ENCODE data around the gene PTCSC3.
"Not testable (repeated sequence)": the region's sequence is repeated elsewhere in the genome, so short reads cannot be mapped to it uniquely, and the experiment has no call there.

The PTCSC3 gene

GRCh38 chr14:36105401-36105800 is 71.1 kb downstream of the PTCSC3 start:
- H3K9me3 ChIP-seq (ENCODE audit: control insufficient read depth, insufficient read depth, low read length), result no peaks in the 10 kb centered on the region
- no peaks in the 10 kb centered on the region for H3K36me3 ChIP-seq (ENCODE audit: control insufficient read depth, insufficient read depth, low read length)
- no peak overlapping the region for H3K4me3 ChIP-seq (ENCODE audit: low read depth, low read length)
- H3K9ac ChIP-seq (ENCODE audit: low read depth, low read length), result no peak overlapping the region
- H3K4me1 ChIP-seq (ENCODE audit: control insufficient read depth, insufficient read depth, low read length), result no peaks in the 10 kb centered on the region
- no peaks in the 10 kb centered on the region for H3K27me3 ChIP-seq (ENCODE audit: control insufficient read depth, insufficient read depth, low read length)

GRCh38 chr14:36104258-36104657 is 72.3 kb downstream of the PTCSC3 start:
- H3K4me1 ChIP-seq (ENCODE audit: control insufficient read depth, insufficient read depth, low read length); H3K9ac ChIP-seq (ENCODE audit: low read depth, low read length); H3K27me3 ChIP-seq (ENCODE audit: control insufficient read depth, insufficient read depth, low read length); H3K36me3 ChIP-seq (ENCODE audit: control insufficient read depth, insufficient read depth, low read length); H3K9me3 ChIP-seq (ENCODE audit: control insufficient read depth, insufficient read depth, low read length); H3K4me3 ChIP-seq (ENCODE audit: low read depth, low read length): not testable (repeated sequence)

DNA sequence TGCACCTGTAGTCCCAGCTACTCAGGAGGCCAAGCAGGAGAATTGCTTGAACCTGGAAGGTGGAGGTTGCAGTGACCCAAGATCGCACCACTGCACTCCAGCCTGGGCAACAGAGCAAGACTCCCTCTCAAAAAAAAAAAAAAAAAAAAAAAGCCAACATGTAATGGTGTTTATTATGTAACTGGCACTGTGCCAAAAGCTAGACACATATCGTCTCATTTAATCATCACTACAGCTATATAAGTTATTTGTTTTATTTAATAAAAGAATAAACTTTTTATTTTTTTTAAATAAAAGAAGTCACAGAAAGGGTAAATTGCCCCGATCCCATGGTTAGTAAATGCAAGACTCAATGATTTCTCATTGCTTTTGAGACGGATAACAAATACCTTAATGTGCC is 76.9 kb downstream of the PTCSC3 start:
- H3K27me3 ChIP-seq (ENCODE audit: control insufficient read depth, insufficient read depth, low read length), result no peaks in the 10 kb centered on the region
- no peak overlapping the region for H3K4me3 ChIP-seq (ENCODE audit: low read depth, low read length)
- no peak overlapping the region for H3K9ac ChIP-seq (ENCODE audit: low read depth, low read length)
- H3K9me3 ChIP-seq (ENCODE audit: control insufficient read depth, insufficient read depth, low read length), result no peaks in the 10 kb centered on the region
- no peaks in the 10 kb centered on the region for H3K4me1 ChIP-seq (ENCODE audit: control insufficient read depth, insufficient read depth, low read length)
- H3K36me3 ChIP-seq (ENCODE audit: control insufficient read depth, insufficient read depth, low read length), result no peaks in the 10 kb centered on the region

DNA sequence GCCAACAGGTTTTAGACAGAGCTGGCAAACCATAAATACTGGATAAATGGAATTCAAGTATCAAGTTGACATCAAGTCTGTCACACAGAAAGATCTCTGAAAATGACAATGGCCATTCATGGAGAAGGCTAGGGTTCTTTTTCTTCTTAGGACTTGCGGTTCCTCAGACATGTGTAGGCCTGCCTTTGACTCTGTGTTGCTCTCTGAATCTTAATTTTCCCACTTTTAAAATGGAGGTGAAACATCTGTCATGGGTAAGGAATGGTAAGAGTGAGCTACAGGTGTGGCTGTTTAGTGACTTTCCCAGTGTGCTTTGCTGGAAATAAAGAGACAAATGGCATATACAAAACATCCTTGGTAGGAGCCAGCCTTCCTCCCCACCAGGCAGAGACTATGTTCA is 79.2 kb downstream of the PTCSC3 start:
- no peak overlapping the region for H3K4me3 ChIP-seq (ENCODE audit: low read depth, low read length)
- no peak overlapping the region for H3K9ac ChIP-seq (ENCODE audit: low read depth, low read length)
- H3K36me3 ChIP-seq (ENCODE audit: control insufficient read depth, insufficient read depth, low read length), result no peaks in the 10 kb centered on the region
- H3K27me3 ChIP-seq (ENCODE audit: control insufficient read depth, insufficient read depth, low read length), result no peaks in the 10 kb centered on the region
- no peaks in the 10 kb centered on the region for H3K9me3 ChIP-seq (ENCODE audit: control insufficient read depth, insufficient read depth, low read length)
- no peaks in the 10 kb centered on the region for H3K4me1 ChIP-seq (ENCODE audit: control insufficient read depth, insufficient read depth, low read length)

- Histone ChIP-seq H3K27me3 (ENCODE audit: control insufficient read depth, insufficient read depth, low read length) (no peaks in the 10 kb centered on the region), H3K4me3 (ENCODE audit: low read depth, low read length) (no peak overlapping the region), H3K36me3 (ENCODE audit: control insufficient read depth, insufficient read depth, low read length) (no peaks in the 10 kb centered on the region), H3K9me3 (ENCODE audit: control insufficient read depth, insufficient read depth, low read length) (no peaks in the 10 kb centered on the region), H3K4me1 (ENCODE audit: control insufficient read depth, insufficient read depth, low read length) (no peaks in the 10 kb centered on the region), H3K9ac (ENCODE audit: low read depth, low read length) (no peak overlapping the region)
Measured at GRCh38 chr14:36096090-36096489, 80.4 kb downstream of the PTCSC3 start.

DNA sequence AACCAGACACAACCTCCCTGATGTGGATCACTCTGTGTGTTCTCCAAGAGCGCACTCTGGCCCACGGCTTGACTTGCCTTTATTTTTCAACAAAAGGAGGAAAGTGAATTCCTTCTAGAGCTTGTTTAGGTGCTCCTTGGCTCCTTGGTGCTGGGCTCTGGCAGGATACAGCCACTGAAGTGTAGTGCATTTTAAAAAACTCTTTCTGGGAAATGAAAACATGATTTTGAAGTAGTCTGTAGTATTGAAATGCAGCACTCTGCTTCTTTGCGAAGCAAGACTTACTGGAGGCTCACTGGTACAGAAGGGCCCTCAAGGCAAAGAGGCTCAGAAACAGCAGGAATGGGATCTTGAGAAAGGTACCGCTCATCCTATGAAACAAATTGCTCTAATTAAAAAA is 81.6 kb downstream of the PTCSC3 start:
- Histone ChIP-seq H3K4me1 (ENCODE audit: control insufficient read depth, insufficient read depth, low read length) (no peaks in the 10 kb centered on the region), H3K9me3 (ENCODE audit: control insufficient read depth, insufficient read depth, low read length) (no peaks in the 10 kb centered on the region), H3K9ac (ENCODE audit: low read depth, low read length) (no peak overlapping the region), H3K36me3 (ENCODE audit: control insufficient read depth, insufficient read depth, low read length) (no peaks in the 10 kb centered on the region), H3K4me3 (ENCODE audit: low read depth, low read length) (no peak overlapping the region), H3K27me3 (ENCODE audit: control insufficient read depth, insufficient read depth, low read length) (no peaks in the 10 kb centered on the region)

DNA sequence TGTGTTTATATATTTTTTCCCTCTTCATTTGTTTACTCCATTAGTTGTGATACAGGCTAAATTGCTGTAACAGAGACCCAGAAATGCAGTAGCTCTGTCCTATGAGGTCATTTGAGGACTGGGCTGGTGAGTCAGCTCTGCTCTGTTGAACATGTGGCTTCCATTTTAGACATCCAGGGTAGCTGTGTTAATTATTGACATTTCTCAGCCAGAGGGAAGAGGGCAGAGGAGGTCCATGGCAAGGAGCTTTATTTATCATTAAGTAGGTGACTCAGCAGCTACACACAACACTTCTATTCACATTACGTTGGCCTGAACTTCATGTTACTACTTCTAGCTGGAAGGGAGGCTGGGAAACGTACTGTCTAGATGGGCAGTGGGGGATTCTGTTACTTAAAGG is 85.4 kb downstream of the PTCSC3 start:
- no peaks in the 10 kb centered on the region for H3K36me3 ChIP-seq (ENCODE audit: control insufficient read depth, insufficient read depth, low read length)
- H3K4me3 ChIP-seq (ENCODE audit: low read depth, low read length), result no peak overlapping the region
- no peaks in the 10 kb centered on the region for H3K4me1 ChIP-seq (ENCODE audit: control insufficient read depth, insufficient read depth, low read length)
- no peak overlapping the region for H3K9ac ChIP-seq (ENCODE audit: low read depth, low read length)
- H3K9me3 ChIP-seq (ENCODE audit: control insufficient read depth, insufficient read depth, low read length), result no peaks in the 10 kb centered on the region
- H3K27me3 ChIP-seq (ENCODE audit: control insufficient read depth, insufficient read depth, low read length), result no peaks in the 10 kb centered on the region

- no peak overlapping the region for H3K9ac ChIP-seq (ENCODE audit: low read depth, low read length)
- no peaks in the 10 kb centered on the region for H3K36me3 ChIP-seq (ENCODE audit: control insufficient read depth, insufficient read depth, low read length)
- no peaks in the 10 kb centered on the region for H3K4me1 ChIP-seq (ENCODE audit: control insufficient read depth, insufficient read depth, low read length)
- H3K9me3 ChIP-seq (ENCODE audit: control insufficient read depth, insufficient read depth, low read length), result no peaks in the 10 kb centered on the region
- no peak overlapping the region for H3K4me3 ChIP-seq (ENCODE audit: low read depth, low read length)
- no peaks in the 10 kb centered on the region for H3K27me3 ChIP-seq (ENCODE audit: control insufficient read depth, insufficient read depth, low read length)
Measured at GRCh38 chr14:36087411-36087810, 89.1 kb downstream of the PTCSC3 start.

DNA sequence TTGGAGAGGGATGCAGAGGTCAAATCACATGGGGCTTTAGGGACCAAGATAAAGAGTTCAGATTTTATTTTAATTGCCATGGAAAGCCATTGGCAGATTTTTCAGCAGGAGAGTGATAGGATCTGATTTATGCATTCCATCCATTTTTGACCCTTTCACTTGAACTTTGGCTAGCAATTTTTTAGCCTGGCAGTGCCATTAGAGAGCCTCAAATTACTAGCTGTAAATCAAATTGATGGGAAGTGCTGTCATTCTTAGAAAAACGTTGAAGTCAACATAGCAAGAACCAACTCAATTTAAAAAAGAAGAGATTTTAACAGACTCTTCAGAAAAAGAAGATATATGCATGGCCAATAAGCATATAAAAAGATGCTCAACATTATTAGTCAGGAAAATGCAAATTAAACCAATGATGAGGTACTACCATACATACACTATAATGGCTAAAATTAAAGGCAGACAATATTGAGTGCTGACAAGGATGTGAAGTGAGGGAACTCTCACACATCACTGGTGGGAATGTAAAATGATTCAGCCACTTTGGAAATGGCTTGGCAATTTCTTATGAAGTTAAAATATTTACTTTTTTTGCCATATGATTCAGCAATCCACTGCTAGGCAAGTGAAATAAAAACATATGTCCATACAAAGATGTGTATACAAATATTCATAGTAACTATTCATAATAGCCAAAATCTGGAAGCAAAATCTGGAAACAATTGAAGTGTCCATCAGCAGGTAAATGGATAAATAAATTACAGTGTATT is 89.7 kb downstream of the PTCSC3 start:
- Histone ChIP-seq H3K36me3 (ENCODE audit: control insufficient read depth, insufficient read depth, low read length) (no peaks in the 10 kb centered on the region), H3K4me3 (ENCODE audit: low read depth, low read length) (no peak overlapping the region), H3K27me3 (ENCODE audit: control insufficient read depth, insufficient read depth, low read length) (no peaks in the 10 kb centered on the region), H3K9me3 (ENCODE audit: control insufficient read depth, insufficient read depth, low read length) (no peaks in the 10 kb centered on the region), H3K4me1 (ENCODE audit: control insufficient read depth, insufficient read depth, low read length) (no peaks in the 10 kb centered on the region), H3K9ac (ENCODE audit: low read depth, low read length) (no peak overlapping the region)

DNA sequence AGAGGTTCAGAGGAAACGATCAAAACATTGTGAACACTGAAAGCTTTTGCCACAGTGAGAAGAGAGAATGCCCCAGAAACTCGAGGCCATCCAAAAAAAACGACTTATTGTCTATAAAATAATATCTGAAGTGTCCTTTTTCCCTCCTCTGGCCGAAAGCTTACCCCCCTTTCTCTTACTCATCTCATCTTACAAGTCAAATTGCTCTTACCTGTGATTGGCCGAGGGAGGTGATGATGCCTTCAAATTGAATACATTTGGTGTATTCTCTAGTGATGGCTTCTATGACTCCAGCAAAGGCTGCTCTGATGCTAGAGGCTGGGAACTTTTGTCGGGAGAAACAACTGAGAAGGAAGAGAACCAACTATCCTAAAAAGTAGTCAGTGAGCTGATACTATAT is 90.7 kb downstream of the PTCSC3 start:
- H3K36me3 ChIP-seq (ENCODE audit: control insufficient read depth, insufficient read depth, low read length), result no peaks in the 10 kb centered on the region
- no peak overlapping the region for H3K4me3 ChIP-seq (ENCODE audit: low read depth, low read length)
- H3K4me1 ChIP-seq (ENCODE audit: control insufficient read depth, insufficient read depth, low read length), result no peaks in the 10 kb centered on the region
- H3K9me3 ChIP-seq (ENCODE audit: control insufficient read depth, insufficient read depth, low read length), result no peaks in the 10 kb centered on the region
- H3K9ac ChIP-seq (ENCODE audit: low read depth, low read length), result no peak overlapping the region
- no peaks in the 10 kb centered on the region for H3K27me3 ChIP-seq (ENCODE audit: control insufficient read depth, insufficient read depth, low read length)

All from iPS-15b (cell line).